GM23248 (cell line): ENCODE data around the gene SEC11A. TPM values are rescaled to one million over a fixed set of nuclear protein-coding genes. Genes with fewer than 3 reads are reported as not detected.

Experiments used
- DNase-seq: peaks from one replicate; pipeline ENCODE4 v3.0.0-alpha.2; 2015
- H2AFZ ChIP-seq: fragments of 200-600 bp; sonication (generic); 2 replicates; pipeline ENCODE4 v1.6.1; 2016; ENCODE audit warnings: antibody characterized with exemption
- H3F3A ChIP-seq: fragments of 200-600 bp; sonication (generic); 2 replicates; pipeline ENCODE4 v1.6.1; 2016; ENCODE audit warnings: mild to moderate bottlenecking, antibody characterized with exemption, mixed run types; ENCODE audit not compliant: insufficient read depth
- H3K27ac ChIP-seq: fragments of 200-600 bp; sonication (generic); 2 replicates; pipeline ENCODE4 v1.5.1; 2016; ENCODE audit warnings: mild to moderate bottlenecking
- H3K27me3 ChIP-seq: fragments of 200-600 bp; sonication (generic); replicated peaks from 2 replicates; pipeline ENCODE4 v1.6.1; 2016; ENCODE audit warnings: mild to moderate bottlenecking; ENCODE audit not compliant: insufficient read depth
- H3K36me3 ChIP-seq: fragments of 200-600 bp; sonication (generic); 2 replicates; pipeline ENCODE4 v1.6.1; 2016; ENCODE audit warnings: low read depth, mild to moderate bottlenecking
- H3K4me1 ChIP-seq: fragments of 200-600 bp; sonication (generic); 2 replicates; pipeline ENCODE4 v1.6.1; 2016; ENCODE audit warnings: mild to moderate bottlenecking; ENCODE audit not compliant: insufficient read depth
- H3K4me2 ChIP-seq: fragments of 200-600 bp; sonication (generic); one replicate; pipeline ENCODE4 v1.6.1; 2016; ENCODE audit warnings: mild to moderate bottlenecking; ENCODE audit not compliant: unreplicated experiment
- H3K4me3 ChIP-seq: fragments of 200-600 bp; sonication (generic); 2 replicates; pipeline ENCODE4 v1.5.1; 2016; ENCODE audit warnings: mild to moderate bottlenecking
- H3K79me2 ChIP-seq: fragments of 200-600 bp; sonication (generic); 2 replicates; pipeline ENCODE4 v1.6.1; 2016; ENCODE audit warnings: mild to moderate bottlenecking; ENCODE audit not compliant: insufficient read depth
- H3K9ac ChIP-seq: fragments of 200-600 bp; sonication (generic); 2 replicates; pipeline ENCODE4 v1.6.1; 2016; ENCODE audit warnings: mild to moderate bottlenecking
- H3K9me2 ChIP-seq: fragments of 200-600 bp; sonication (generic); 2 replicates; pipeline ENCODE4 v1.6.1; 2016; ENCODE audit warnings: mixed run types, mild to moderate bottlenecking, moderate library complexity; ENCODE audit not compliant: insufficient read depth
- H3K9me3 ChIP-seq: fragments of 200-600 bp; sonication (generic); one replicate; pipeline ENCODE4 v1.6.1; 2017; ENCODE audit warnings: low read depth
- H4K20me1 ChIP-seq: fragments of 200-600 bp; sonication (generic); 2 replicates; pipeline ENCODE4 v1.6.0; 2016; ENCODE audit not compliant: insufficient read depth
- EZH2 ChIP-seq: fragments of 200-600 bp; sonication (generic); IDR thresholded peaks from 2 replicates; pipeline ENCODE4 v1.6.1; 2018; ENCODE audit warnings: antibody characterized with exemption, mild to moderate bottlenecking; ENCODE audit not compliant: insufficient read depth, poor library complexity, severe bottlenecking
- EZH2phosphoT487 ChIP-seq: fragments of 200-600 bp; sonication (generic); IDR thresholded peaks from 2 replicates; pipeline ENCODE4 v1.6.1; 2018; ENCODE audit warnings: antibody characterized with exemption, moderate library complexity, mild to moderate bottlenecking, low read depth; ENCODE audit not compliant: insufficient read depth
- WGBS, 2 experiments: methylation state at CpG; one replicate each; pipeline ENCODE4 v1.1.6; 2015 to 2017; ENCODE audit warnings: low lambda C conversion rate in 2 of 2, low coverage in 1 of 2; ENCODE audit errors: missing lambda C conversion rate in 2 of 2; 5-methylcytosine and 5-hydroxymethylcytosine counted together
- in situ Hi-C: fragments of 300-500 bp; cut with MboI; formaldehyde crosslinking; loops from 2 replicates; pipeline ENCODE4 v1.15.0; 2020
- polyA plus RNA-seq: library from polyadenylated mRNA; unstranded; fragments of >200 nt; fragmentation: Nextera tagmentation; extraction: Ambion mirVana; gene quantifications from 2 replicates; pipeline ENCODE4 v1.2.1, GENCODE V29; 2016
- total RNA-seq: library from RNA; depleted of rRNA; stranded (reverse); fragments of >200 nt; shearing (Covaris generic); gene quantifications from 2 replicates; pipeline ENCODE4 v1.2.3, GENCODE V29; 2014

The SEC11A gene
- total and polyA plus RNA-seq, 2 experiments from 2014 or later = 217 to 223 TPM

GRCh38 chr15:84725001-84725491 is 9.1 kb upstream of the SEC11A start:
- no peak for TF ChIP-seq EZH2phosphoT487
- TF ChIP-seq EZH2 = no peak
- WGBS, 2 experiments = 5 to 9% methylated on average over 1 of the region's 1 CpG
- H3K9ac ChIP-seq = no peak overlapping the region

GRCh38 chr15:84722628-84723027 is 6.7 kb upstream of the SEC11A start:
- in situ Hi-C loops = no loop called here
- Histone ChIP-seq H3K9me3 (no peaks in the 10 kb centered on the region), H3K27me3 (no peaks in the 10 kb centered on the region), H3K9me2 (no peaks in the 10 kb centered on the region), H3K4me2 (no peak overlapping the region), H3K79me2 (peaks cover 3% of the 10 kb centered on the region), H4K20me1 (no peaks in the 10 kb centered on the region), H3K9ac (no peak overlapping the region), H3K36me3 (no peaks in the 10 kb centered on the region), H3F3A (peaks cover 16% of the 10 kb centered on the region), H3K4me1 (peaks cover 11% of the 10 kb centered on the region), H2AFZ (no peak overlapping the region), H3K27ac (no peak overlapping the region), H3K4me3 (no peak overlapping the region)
- 46 to 69% methylated on average over 1 to 2 of the region's 2 CpGs for WGBS, 2 experiments
- no peak for DNase-seq
- TF ChIP-seq EZH2 = no peak
- no peak for TF ChIP-seq EZH2phosphoT487

More at GRCh38 chr15:84725001-84725491, 9.1 kb upstream of the SEC11A start:
- in situ Hi-C loops = no loop called here
- Histone ChIP-seq H3K9me2 (no peaks in the 10 kb centered on the region), H3K27me3 (no peaks in the 10 kb centered on the region), H3K9me3 (no peaks in the 10 kb centered on the region), H3K4me2 (peak overlapping the region; percentile 8), H3F3A (0 out of 2 replicates have a peak, but pooled peaks cover 6% of the 10 kb centered on the region), H2AFZ (peak overlapping the region; percentile 80), H3K36me3 (no peaks in the 10 kb centered on the region), H4K20me1 (no peaks in the 10 kb centered on the region), H3K27ac (peak overlapping the region; percentile 55), H3K4me3 (no peak overlapping the region), H3K79me2 (no peaks in the 10 kb centered on the region), H3K4me1 (peaks cover 11% of the 10 kb centered on the region)
- peak; percentile 48 for DNase-seq

- H3K9me2 ChIP-seq = no peaks in the 10 kb centered on the region
- in situ Hi-C loops = no loop called here
- no peak overlapping the region for H3K9ac ChIP-seq
- peaks cover 11% of the 10 kb centered on the region for H3K79me2 ChIP-seq
- H3K27me3 ChIP-seq = no peaks in the 10 kb centered on the region
- no peaks in the 10 kb centered on the region for H4K20me1 ChIP-seq
- no peak for DNase-seq
- WGBS, 2 experiments = 74 to 93% methylated on average over 2 of the region's 2 CpGs
- no peaks in the 10 kb centered on the region for H3K9me3 ChIP-seq
- H3K36me3 ChIP-seq = no peaks in the 10 kb centered on the region
- no peak overlapping the region for H2AFZ ChIP-seq
- TF ChIP-seq EZH2 (no peak), EZH2phosphoT487 (no peak)
- H3K4me1 ChIP-seq = peaks cover 11% of the 10 kb centered on the region
- no peak overlapping the region for H3K27ac ChIP-seq
- H3K4me3 ChIP-seq = no peak overlapping the region
- peaks cover 16% of the 10 kb centered on the region for H3F3A ChIP-seq
- no peak overlapping the region for H3K4me2 ChIP-seq
These were observed 5.4 kb upstream of the SEC11A start for GRCh38 chr15:84721371-84721770.

GRCh38 chr15:84715441-84716035 is 401 bp downstream of the SEC11A start:
- in situ Hi-C loops = no loop called here
- Histone ChIP-seq H3K4me1 (peaks cover 16% of the 10 kb centered on the region), H2AFZ (peak overlapping the region; percentile 92), H3K9me2 (no peaks in the 10 kb centered on the region), H4K20me1 (peaks cover 12% of the 10 kb centered on the region), H3K9ac (peak overlapping the region; percentile 93), H3K79me2 (peaks cover 63% of the 10 kb centered on the region), H3F3A (peaks cover 27% of the 10 kb centered on the region), H3K27ac (peak overlapping the region; percentile 92), H3K27me3 (no peaks in the 10 kb centered on the region), H3K4me2 (peak overlapping the region; percentile 94), H3K36me3 (peaks cover 7% of the 10 kb centered on the region; the same call in 1 of the 2 replicates), H3K9me3 (no peaks in the 10 kb centered on the region), H3K4me3 (peak overlapping the region; percentile 93)
- TF ChIP-seq EZH2phosphoT487 = no peak
- TF ChIP-seq EZH2 = no peak
- 1% methylated on average over 34 to 36 of the region's 36 CpGs for whole genome bisulfite sequencing, 2 experiments
- peak; percentile 70 for DNase-seq
